ENCODE measurements around the gene AKT2.

Gene AKT2

DNA sequence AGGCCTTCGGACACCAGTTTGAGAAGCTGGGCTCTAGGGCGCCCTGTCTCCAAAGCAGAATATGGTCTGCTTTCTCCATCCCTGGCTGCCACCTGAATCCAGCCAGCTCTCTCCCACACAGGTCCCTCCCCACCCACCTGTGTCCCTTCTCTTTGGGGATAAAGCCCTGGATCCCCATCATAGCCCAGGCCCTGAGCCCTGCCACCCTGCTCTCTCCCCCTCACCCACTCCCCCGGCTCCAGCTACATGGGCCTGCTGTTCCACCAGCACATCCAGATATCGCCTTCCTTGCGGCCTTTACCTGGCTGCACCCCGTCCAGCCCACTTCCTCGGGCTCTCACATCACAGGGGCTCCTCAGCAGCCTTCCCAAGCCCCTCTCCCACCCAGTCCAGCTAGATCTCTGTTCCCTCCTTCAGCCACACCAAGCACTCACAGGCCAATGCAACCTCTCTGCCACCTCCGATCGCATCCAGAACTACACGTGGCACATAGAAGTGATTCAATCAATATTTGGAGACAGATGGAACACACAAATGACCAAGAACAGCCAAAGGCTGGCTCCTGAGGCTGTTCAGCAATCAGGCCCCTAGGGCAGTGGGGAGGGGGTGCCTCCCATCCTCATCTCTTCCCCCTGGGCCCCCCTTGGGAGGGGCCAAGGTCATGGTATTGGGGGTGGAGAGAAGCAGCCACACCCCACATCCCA is 7.6 kb downstream of the AKT2 start:
- H3K27ac ChIP-seq, result no peak overlapping the region
- no peak for DNase-seq (ENCODE audit: low read depth, low spot score)

DNA sequence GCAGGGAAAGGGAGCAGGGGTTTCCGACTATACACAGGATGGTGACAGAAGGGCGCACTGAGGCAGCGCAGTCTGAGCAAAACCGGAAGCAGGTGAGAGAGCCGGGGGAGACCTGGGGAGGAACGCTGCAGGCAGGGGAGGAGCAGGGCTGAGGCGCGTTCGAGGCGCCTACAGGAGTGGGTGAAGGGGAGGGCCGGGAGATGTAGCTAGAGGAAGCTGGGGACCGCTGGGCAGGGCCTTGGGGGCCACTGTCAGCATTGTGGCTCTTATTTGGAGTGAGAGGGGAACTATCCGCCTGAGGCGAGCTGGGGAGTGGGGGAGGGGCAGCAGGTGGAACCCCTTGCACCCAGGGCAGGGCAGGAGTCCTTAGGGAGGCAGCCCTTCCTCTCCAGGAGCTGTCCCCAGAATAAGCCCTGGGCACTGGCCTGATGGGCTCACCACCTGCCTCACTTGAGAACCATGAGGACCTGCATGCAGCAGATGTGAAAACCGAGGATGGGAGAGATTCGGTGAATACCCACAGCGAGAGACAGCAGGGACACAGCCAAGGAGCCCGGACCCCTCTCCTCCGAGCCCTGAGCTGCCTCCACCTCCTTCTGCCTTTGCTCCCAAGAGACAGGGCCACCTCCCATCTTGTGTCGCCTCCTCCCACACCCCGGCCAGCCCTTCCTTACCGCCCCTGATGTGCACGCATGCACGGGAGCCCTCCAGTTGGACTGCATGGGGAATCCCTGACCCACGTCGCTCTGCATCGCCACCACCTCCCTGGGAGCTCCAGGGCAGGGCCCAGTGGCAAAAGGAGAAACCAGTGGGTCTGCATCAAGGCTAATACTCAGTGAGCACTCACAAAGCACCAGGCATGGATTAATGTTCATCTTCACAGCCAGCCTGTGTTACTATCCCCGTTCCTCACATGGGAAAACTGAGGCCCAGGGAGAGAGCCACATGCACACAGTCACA is 10.3 kb downstream of the AKT2 start:
- no peak overlapping the region for H3K27ac ChIP-seq
- no peak for DNase-seq (ENCODE audit: low read depth, low spot score)

DNA sequence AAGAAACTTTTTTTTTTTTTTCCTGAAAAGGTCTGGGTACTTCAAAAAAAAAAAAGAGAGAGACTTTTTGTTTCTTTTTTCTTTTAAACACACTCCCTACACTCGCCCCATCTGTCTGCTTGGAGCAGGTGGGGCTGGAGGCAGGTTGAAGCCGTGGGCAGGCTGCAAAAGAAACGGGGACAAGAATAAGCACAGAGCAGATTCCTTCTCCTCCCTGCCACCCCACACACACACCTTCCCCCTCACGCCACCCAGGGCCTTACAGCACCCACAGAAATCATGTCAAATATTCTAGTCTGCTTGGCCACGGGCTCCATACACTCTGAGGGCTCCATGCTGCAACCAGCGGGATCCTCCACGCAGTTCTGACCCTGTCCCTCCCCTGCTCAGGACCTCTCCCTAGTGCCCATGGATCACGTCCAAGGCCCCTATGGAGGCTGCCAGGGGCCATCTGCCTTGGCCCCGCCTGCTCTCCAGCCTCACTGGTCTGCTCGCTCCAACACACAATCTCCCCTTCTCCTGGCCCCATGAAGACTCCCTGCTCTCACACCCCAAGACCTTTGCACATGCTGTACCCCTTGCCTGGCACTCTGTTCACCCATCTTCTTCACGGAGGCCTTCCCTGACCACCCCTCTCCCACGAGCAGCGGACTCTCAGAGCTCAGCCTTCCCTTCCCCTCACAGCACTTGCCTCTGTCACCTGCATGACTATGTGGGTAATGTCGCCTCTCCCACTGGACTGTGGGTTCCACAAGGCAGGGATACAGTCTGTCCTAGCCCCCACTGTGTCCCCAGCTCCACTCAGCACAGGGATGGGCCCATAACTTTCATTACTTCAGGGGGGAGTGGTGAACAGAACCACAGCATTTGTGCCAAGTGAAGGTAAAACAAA is 11.4 kb downstream of the AKT2 start:
- no peak overlapping the region for H3K27ac ChIP-seq
- no peak for DNase-seq (ENCODE audit: low read depth, low spot score)

DNA sequence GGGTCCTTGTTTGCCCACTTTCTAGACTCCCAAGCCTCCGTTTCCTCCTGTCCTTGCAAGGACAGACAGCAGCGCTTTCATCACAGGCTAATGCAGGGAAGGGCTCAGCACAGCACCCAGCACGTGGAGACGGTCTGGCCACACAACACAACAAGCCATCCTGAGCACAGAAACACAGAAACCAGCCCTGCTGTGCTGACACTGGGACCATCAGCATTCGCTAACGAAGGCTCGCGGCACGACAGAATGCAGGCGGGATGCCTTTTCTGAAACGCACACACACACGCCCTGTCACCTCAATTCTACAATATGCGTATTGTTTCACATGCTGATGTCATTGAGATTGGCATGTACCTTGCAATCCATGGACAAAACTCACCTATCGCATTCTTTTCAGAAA is 12.9 kb downstream of the AKT2 start:
- no peak overlapping the region for H3K27ac ChIP-seq
- DNase-seq (ENCODE audit: low read depth, low spot score), result no peak

DNA sequence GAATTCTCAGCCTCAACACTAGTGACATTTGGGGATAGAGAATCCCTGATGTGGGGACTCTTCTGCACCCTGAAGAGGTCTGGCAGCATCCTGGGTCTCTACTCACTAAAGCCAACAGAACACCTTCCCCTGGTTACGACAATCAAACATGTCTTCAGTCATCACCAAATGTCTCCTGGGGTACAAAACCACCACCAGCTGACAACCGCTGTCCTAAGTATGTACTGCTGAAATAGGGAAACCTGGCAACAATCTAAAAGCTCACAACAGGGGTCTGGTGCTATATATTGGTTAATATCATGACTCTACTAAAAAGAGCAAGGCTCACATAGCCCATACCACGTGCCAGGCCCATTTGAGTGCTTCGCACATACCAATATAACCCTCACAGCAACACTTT is 13.4 kb downstream of the AKT2 start:
- no peak overlapping the region for H3K27ac ChIP-seq
- no peak for DNase-seq (ENCODE audit: low read depth, low spot score)

DNA sequence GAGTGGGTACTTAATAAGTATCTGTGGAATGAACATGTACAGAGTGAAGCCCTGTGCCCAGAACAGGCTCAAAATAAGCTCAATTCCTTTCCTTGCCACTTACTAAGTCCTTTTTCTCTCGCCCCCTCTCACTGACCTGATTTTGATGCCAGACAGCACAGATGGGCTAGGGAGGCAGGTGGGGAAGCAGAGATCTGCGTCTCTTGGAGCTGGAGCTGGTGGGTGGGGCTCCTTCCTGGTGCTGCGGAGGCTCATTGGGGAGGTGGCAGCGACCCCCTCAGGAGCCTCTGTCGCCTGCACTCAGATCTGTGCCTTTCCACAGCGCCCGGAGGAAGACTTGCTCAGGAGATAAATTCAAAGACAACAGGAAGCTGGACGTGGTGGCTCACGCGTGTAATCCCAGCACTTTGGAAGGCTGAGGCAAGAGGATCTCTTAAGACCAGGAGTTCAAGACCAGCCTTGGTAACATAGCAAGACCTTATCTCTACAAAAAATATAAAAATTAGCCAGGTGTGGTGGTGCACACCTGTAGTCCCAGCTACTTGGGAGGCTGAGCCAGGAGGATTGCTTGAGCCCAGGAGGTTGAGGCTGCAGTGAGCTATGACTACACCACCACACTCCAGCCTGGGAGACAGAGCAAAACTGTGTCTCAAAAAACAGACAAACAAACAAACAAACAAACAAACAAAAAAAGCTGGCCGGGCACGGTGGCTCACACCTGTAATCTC is 14.6 kb downstream of the AKT2 start:
- DNase-seq (ENCODE audit: low read depth, low spot score), result no peak
- no peak overlapping the region for H3K27ac ChIP-seq

DNA sequence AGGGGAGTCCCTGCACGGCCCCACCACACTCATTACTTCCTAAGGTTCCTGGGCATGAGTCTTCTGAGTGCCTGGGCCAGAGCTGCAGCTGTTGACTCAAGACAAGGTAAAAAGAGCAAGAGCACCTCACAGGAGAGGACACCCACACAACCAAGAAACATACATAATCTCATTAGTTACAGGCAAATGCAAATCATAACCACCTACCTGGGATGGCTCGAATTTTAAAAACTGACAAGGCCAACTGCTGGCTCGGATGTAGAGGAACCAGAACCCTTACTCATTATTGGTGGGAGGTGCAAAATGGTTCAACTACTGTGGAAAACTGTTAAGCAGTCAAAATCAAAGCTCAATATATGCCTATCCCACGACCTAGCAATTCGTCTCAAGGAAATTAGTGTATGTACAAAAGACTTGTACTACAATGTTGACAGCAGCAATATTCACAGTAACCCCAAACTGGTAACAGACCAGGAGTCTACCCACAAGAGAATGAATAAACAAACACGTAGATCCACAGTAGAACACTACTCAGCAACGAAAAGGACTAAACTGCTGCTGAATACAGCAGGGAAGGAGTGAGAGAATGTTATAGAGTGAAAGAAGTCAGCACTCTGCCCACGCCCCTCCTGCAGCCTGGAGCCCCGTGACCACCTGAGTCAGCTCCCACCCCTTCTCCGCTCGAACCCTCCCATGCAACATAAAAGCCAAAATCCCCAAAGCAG is 15.8 kb downstream of the AKT2 start:
- no peak overlapping the region for H3K27ac ChIP-seq
- DNase-seq (ENCODE audit: low read depth, low spot score), result no peak

DNA sequence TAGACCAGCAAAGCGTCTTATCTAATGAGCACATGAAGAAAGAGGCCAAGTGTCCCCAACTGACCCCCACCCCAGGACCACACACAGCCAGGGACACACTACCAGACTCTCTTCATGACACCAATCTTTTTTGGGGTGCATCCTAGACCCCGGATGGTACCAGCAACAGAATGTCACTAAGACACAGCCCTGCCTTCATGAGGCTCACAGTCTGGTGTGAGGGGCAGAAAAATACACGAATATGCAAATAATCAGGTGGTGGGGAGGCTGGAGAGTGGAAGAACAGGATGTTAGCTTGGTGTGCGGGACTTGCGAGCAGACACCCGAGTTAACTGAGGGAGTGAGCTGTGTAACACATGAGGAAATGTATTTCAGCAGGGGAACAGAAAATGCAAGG is 17.5 kb downstream of the AKT2 start:
- no peak for DNase-seq (ENCODE audit: low read depth, low spot score)
- no peak overlapping the region for H3K27ac ChIP-seq

DNA sequence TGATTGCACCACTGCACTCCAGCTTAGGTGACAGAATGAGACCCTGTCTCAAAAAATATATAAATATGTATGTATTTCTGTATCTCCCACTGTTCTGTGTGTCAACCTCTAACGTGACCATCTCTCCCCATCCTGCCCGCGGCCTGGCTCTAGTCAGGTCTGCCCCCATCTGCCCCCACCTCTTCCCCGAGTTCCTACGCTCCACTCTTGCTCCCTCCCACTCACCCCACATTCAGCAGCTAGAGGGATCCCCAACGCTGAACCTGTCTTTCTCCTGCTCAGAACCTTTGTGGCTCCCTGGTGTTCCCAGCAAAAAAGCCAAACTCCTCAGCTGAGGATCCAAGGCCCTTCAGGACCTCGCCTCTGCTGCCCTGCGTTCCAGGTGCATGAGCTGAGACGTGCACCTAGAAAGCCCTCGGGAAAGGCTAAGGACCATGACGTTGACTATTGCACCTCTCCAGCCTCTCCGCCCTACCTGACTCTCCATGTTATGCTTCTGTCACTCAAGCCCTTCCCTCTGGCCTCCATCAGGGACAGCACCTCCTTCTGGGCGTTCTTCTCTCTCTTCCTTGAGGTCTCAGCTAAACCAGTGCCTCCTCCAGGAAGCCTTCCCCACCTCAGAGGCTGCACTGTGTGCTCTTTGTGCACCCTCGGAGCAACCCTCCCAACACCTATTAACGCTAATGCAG is 18.1 kb downstream of the AKT2 start:
- DNase-seq (ENCODE audit: low read depth, low spot score), result no peak
- no peak overlapping the region for H3K27ac ChIP-seq

DNA sequence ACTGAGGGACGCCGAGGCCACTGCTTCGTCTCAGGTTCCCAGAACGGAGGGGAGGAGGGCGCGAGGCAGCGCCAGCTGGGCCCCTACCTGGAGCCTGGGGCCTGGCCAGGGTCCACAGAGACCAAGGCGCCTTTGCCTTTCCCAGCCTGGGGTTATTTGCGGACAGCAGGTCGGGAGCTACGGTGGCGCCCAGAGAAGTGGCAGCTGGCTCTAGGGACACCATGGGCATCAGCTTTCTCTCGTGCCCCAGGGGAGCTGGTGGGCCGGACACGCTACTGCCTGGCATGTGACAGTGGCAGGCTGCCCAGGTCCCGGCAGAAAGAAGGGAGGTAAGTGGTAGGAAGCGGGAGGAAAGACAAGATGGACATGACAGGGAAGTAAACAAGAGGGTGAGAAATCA is 19.0 kb downstream of the AKT2 start:
- H3K27ac ChIP-seq, result no peak overlapping the region
- DNase-seq (ENCODE audit: low read depth, low spot score), result no peak

DNA sequence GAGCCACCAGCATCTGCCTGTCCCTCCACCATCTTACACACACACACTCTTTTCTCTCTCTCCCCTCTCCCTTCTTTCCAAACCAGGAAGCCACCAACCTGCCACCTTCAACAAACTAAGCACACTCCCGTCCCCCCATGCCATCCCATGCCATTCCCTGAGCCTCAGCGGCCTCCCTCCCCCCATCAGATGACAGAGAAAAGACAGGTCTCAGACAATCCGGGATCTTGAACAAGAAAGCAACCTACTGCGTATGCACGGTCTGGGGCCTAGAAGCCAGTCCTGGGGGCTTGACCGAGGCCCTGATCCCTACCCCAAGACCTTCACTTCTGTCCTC is 19.4 kb downstream of the AKT2 start:
- DNase-seq (ENCODE audit: low read depth, low spot score), result no peak
- no peak overlapping the region for H3K27ac ChIP-seq

DNA sequence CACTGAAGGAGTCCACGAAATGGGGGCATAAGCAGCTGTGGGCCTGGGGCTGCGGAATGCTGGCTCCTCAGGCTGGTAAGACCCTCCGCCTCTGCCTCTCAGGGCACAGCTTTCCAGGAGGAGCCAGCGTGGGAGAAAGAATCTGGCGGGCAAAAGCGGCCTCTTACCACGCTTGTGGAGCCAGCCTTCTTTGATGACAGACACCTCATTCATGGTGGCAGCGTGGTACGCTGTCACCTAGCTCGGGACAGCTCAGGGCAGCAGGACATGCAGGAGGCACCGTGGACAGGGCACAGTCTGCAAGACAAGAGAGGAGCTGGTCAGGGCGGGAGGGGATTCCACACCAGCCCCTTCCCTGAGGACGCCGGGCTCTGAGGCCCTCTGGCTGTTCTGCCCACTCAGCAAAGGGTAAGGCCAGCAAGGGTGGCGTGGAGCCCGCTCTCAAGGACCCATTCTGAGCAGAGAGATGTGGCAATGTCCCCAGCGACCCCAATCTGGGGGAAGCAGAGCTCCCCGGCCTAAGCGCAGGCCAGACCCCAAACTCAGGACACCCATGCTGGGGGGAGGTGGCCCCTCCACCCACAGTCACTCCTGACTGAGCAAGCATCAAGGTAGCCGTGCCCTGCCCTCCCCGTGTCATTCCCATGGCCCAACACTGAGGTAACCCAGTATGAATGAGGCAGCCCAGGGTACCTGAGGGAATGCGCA is 19.9 kb downstream of the AKT2 start:
- no peak for DNase-seq (ENCODE audit: low read depth, low spot score)

DNA sequence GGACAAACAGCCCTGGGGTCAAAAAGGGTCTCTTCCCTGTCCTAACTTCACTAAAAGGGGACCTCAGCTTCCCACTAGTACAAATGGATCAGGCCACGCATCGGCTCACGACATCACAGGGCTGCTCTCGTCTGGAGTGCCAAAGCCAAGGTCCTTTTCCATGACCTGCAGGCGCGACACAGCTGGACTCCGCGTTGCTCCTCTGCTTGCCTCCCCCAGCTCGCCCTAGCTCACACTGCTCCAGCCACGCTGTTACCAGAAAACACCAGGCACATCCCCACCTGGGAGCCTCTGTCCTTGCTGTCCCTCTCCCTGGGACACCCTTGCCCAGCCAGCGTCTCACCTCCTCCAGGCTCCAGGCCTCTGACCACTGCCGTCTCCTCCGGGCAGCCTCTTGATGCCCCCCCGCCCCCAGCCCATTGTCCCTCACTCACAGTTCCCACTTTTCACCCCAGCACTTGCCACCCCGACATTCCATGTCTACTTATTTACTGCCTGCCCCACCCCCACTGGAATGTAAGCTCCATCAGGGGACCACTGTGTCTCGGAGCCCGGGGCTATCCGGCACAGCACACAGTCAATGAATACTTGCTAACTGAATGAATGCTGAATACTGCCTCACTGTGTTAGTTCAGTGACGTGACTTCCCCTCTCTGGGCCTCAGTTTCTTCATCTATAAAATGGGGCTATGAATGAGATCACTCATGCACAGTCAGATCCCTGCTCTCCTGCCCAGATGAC is 20.7 kb downstream of the AKT2 start:
- no peak overlapping the region for H3K27ac ChIP-seq

More for the DNA sequence above, 19.9 kb downstream of the AKT2 start:
- no peak overlapping the region for H3K27ac ChIP-seq

DNA sequence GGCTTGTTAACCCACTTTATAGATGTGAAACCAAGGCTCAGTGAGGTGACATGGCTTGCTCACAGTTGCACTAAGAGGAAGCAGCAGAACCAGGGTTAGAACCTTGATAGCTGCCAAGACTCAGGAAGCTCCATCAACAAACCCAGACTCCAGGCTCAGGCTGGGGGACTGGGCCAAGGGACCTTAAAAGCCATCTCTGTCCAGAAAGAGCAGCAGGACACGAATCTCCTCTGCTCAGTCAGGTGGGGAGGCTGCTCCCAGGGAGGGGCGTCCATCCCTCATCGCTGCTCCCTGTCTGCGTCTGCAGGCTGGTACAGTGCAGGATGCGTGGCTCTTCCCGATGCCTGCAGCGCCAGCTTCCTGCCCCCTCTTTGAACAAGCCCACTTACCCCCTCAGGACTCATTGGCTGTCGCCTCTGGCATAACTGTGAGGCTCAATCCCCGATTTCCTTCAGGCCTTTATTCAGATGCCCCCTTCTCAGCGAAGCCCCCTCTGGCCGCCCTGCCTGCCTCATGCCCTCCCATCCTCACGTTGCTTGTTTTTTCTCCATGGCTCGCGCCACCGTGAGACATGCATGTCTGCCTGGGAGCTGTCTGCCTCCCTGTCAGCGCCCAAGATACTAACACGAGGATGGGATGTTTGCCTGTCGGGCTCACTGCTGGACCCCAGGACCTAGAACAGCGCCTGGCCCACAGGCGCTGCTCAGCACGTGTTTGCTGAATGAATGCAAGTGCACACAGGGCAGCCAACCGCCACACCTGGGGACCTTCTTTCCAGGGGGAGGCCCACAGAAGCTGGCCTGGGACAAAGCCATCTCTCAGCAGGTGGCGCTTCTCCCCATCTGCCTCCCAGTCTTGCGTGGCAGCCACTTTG is 21.5 kb downstream of the AKT2 start:
- DNase-seq (ENCODE audit: low read depth, low spot score), result no peak
- H3K27ac ChIP-seq, result no peak overlapping the region

More for the DNA sequence above, 20.7 kb downstream of the AKT2 start:
- no peak for DNase-seq (ENCODE audit: low read depth, low spot score)

DNA sequence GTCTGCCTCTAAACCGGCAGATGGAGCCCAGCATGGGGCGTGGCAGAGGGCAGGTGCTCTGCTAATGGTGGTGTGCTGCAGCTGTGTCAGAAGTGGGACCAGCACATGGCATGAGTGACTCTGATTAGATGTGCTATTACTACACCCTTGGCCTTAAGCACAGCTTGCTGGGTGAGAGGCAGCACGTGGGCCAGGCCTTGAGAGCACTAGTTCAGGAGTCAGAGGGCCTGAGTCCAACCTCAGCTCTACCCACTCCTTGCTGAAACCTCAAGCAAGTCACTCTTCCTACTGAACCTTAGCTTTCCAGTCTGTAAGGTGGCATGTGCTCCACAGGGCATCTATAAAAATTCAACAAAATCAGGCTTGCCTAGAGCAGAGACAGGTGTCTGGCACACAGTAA is 22.7 kb downstream of the AKT2 start:
- H3K27ac ChIP-seq, result no peak overlapping the region
- DNase-seq (ENCODE audit: low read depth, low spot score), result no peak

DNA sequence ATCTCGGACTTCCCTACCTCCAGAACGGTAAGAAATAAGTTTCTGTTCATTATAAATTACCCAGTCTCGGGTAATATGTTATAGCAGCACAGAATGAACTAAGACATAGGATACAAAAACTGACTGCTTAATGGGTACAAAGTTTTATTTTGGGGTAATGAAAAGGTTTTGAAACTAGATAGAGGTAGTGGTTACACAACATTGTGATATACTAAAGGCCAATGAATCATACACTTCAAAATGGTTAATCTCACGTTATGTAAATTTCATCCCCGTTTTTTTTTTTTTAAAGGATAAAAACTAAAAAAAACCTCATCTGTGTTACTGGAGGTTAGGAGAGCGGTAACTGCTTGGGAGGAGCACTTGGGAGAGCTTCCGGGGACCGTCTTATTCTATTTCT is 23.5 kb downstream of the AKT2 start:
- H3K27ac ChIP-seq, result no peak overlapping the region
- DNase-seq (ENCODE audit: low read depth, low spot score), result no peak

DNA sequence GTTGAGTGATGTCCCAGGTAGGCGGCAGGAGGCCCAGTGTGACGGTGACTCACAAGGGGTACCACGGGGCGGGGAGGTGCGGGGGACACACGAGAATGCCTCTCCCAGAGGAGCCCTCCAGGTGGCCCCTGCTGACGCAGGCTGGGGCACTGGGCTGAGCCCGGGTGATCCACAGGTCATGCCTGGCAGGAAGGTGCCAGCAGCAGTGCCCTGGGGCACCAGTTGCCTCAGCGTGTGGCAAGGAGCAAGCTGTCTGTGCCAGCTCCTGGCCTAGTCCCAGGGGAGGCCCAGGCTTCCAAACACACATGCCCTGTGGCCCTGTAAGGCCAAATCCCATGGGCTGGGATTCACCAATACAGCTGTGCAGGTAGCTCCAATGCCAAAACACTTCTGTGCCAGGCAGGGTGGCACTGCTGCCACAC is 28.0 kb downstream of the AKT2 start:
- peak; percentile 14 for DNase-seq (ENCODE audit: low read depth, low spot score)

More for the DNA sequence above, 28.0 kb downstream of the AKT2 start:
- H3K27ac ChIP-seq, result peak overlapping the region; percentile 18

Data from epithelial cell of prostate (primary cell).